ENCODE data around the gene ATP11A.

- no peak for TF ChIP-seq CTCF (IDR thresholded peaks at IDR 0.05)
- no peak for TF ChIP-seq POLR2A (IDR thresholded peaks at IDR 0.05)
Observed at GRCh38 chr13:112822851-112823250, 133.0 kb downstream of the ATP11A start.
